AG10803 (cell line): Measurements from ENCODE around the gene PBXIP1.
A peak's percentile ranks its signal among the peaks of the same experiment; 100 is the strongest.

Experiments
- DNase-seq: peaks from one replicate; pipeline ENCODE4 v3.0.0; 2010; ENCODE audit warnings: low read depth
- H3K4me3 ChIP-seq: 2 replicates; pipeline ENCODE4 v1.5.1; 2011; ENCODE audit warnings: mild to moderate bottlenecking, low read length, control low read depth
- TF ChIP-seq, protein P1 (sequence below): conservative IDR thresholded peaks from 2 replicates; pipeline ENCODE4 v1.5.1; 2011; ENCODE audit warnings: mild to moderate bottlenecking, low read length, control low read depth, inconsistent platforms

The PBXIP1 gene

DNA sequence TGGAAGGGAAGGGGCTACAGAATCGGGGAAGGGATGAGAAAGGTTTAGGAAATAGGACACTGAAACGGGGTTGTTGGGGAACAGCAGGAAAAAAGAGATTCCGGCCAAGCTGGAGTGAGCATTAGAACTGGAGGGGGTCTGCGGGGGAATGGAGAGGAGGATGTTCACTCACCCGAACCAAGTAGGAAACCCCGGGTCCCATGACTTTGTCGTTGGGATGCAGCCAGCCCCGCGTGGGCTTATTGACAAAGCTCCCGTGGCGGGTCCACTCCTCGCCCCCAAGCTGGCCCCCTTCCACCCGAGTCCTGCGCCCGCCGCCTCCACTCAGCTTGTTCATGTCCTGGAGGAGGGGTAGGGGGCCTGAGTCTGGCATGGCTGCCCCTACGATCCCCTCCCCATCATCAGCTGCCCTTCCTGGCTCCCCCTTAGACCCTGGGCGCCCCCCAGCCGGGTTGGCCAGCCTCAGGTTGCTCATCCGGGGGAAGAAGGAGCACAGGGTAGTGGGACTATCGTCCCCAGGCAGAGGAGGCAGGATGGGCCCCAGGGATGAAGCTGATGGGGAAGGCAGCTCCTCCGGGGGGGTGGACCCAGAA is 14.1 kb upstream of the PBXIP1 start:
- TF ChIP-seq, protein P1, sequence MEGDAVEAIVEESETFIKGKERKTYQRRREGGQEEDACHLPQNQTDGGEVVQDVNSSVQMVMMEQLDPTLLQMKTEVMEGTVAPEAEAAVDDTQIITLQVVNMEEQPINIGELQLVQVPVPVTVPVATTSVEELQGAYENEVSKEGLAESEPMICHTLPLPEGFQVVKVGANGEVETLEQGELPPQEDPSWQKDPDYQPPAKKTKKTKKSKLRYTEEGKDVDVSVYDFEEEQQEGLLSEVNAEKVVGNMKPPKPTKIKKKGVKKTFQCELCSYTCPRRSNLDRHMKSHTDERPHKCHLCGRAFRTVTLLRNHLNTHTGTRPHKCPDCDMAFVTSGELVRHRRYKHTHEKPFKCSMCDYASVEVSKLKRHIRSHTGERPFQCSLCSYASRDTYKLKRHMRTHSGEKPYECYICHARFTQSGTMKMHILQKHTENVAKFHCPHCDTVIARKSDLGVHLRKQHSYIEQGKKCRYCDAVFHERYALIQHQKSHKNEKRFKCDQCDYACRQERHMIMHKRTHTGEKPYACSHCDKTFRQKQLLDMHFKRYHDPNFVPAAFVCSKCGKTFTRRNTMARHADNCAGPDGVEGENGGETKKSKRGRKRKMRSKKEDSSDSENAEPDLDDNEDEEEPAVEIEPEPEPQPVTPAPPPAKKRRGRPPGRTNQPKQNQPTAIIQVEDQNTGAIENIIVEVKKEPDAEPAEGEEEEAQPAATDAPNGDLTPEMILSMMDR, result no peak
- DNase-seq, result no peak
- peak overlapping the region; percentile 81 for H3K4me3 ChIP-seq

DNA sequence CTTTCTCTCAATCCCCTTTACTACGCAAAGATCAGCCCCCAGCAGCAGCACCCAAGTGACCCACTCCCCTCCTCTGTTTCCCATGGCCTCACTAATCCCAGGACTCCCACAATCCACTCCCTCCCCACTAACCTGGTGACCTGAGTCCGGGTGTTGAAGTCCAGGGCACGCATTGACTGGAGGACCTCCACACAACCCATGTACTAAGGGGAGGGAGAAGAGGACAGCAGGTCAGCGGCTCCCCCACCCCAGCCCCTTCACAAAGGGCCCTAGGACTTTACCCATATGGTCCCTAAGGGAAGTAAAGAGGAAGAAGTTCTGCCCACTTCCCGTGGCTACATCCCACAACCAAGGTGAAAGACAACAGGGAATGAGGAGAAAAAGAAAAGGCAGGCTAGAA is 13.3 kb upstream of the PBXIP1 start:
- TF ChIP-seq, protein P1, result no peak
- H3K4me3 ChIP-seq, result peak overlapping the region; percentile 81
- DNase-seq, result no peak

DNA sequence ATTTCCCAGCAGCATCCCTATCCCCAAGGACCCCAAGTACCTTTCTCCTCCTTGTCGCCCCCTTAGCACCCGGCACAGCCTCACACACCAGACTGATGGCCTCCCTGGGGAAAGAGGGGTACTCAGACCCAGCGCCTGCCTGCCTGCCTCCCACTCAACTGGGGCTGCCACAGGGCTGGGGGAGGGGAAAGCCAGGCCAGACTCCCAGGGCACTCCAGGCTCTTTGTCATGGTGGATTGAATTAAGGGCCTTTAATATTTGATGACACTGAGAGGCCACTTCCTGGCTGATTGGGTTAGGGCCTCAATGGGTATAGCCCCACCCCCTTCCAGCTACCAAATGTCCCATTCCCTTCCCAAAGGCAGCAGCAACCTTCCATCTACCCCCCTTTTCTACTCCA is 12.8 kb upstream of the PBXIP1 start:
- DNase-seq, result no peak
- TF ChIP-seq, protein P1, result no peak
- peak overlapping the region; percentile 81 for H3K4me3 ChIP-seq

GRCh38 chr1:154967331-154967950 is 11.5 kb upstream of the PBXIP1 start:
- no peak for DNase-seq
- TF ChIP-seq, protein P1, result no peak
- H3K4me3 ChIP-seq, result peak overlapping the region; percentile 20

- no peak overlapping the region for H3K4me3 ChIP-seq
- DNase-seq, result no peak
- TF ChIP-seq, protein P1, result no peak
Observed at GRCh38 chr1:154966111-154966510, 10.2 kb upstream of the PBXIP1 start.

- DNase-seq, result no peak
- TF ChIP-seq, protein P1, result no peak
Observed at GRCh38 chr1:154964359-154964758, 8.5 kb upstream of the PBXIP1 start.

GRCh38 chr1:154963643-154964042 is 7.7 kb upstream of the PBXIP1 start:
- TF ChIP-seq, protein P1, result no peak
- no peak overlapping the region for H3K4me3 ChIP-seq

More at GRCh38 chr1:154964359-154964758, 8.5 kb upstream of the PBXIP1 start:
- no peak overlapping the region for H3K4me3 ChIP-seq

More at GRCh38 chr1:154963643-154964042, 7.7 kb upstream of the PBXIP1 start:
- no peak for DNase-seq
